HG03108 (cell line): Measurements from ENCODE around the gene RPS23.

ENCODE experiments used
- ATAC-seq: cut with Tn5 transposase; IDR thresholded peaks from one replicate; pipeline ENCODE4 v1.9.1; 2021; ENCODE audit warnings: moderate library complexity; ENCODE audit not compliant: unreplicated experiment

Gene RPS23

DNA sequence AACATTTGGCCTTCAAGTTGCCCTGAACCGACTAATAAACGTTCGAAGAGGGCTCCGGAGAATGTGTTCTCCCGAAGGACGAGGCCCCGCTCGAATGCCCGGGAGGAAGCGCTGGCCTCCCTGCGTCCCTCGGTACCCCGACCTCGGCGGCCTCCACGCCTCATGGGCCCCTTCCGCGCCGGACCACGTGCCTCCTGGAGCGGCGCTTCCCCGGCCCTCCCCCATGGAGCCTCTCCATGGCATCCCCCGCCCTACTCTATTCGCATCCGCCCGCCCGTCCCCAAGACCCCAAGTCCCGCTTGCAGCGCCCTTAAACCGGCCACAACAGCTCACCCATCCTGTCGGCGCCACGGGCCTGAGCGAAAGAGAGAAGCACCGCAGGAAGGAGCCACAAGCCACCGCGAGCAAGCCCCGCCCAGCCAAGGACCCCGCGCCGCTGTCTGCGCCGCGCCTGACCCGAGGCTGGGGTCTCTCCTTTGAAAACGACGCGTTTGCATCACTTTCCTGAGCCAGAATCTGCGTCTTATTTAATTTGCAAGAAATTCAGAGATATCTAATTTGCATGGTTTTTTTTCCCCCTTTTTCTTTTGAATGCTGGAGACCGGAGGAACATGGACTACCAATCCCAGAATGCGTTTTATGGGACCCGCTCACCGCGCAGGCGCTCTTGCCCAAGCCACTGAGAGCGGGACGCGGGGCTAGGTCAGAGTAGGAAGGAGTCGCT is at the start of gene RPS23:
Gene RPS23 (minus strand): TSS at position 368 of the 724 bp plus-strand sequence. CDS start 31 bp downstream, at position 337.
- ATAC-seq: peak; percentile 94

DNA sequence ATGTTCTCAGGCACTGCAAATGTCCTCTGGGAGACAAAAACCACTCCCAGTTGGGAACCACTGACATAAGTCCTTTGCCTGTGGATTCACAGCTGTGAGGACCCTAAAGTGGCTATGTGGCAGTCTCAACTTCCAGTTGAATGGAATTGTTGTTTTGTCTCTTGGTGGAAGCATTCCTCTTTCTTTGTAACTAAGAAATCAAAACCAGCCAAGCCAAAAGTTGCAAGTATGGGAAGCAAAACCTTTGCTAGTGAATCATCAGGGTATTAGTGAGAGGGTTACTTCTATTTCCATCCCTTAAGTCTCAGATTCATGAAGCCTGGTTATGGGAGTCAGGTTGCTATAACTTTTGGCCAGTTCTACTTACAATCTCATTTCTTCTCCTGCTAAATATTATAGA is 49.8 kb upstream of the RPS23 start:
- no peak for ATAC-seq

DNA sequence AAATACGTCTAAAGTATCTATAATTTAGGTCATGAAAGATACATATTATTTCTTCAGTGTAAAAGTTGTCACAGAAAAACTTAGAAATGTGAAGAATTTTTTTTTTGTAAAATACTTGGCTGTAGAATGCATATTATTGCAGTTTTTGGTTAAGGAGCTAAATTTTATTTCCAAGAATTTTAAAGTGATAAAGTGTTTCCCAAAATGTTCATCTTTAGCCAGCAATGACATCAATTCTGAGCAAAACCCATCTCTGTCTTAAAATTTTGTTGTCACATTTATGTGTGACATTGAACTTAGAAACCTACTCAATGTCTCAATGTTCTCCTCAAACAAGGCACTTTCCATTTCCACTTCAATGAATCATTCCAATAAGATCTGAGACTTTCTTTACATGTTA is 47.8 kb upstream of the RPS23 start:
- no peak for ATAC-seq

- ATAC-seq: no peak
Observed at GRCh38 chr5:82325155-82325554, 47.0 kb upstream of the RPS23 start.

GRCh38 chr5:82320966-82321365 is 42.8 kb upstream of the RPS23 start:
- no peak for ATAC-seq

GRCh38 chr5:82319651-82320376 is 41.7 kb upstream of the RPS23 start:
- ATAC-seq: no peak

GRCh38 chr5:82319192-82319591 is 41.0 kb upstream of the RPS23 start:
- no peak for ATAC-seq

DNA sequence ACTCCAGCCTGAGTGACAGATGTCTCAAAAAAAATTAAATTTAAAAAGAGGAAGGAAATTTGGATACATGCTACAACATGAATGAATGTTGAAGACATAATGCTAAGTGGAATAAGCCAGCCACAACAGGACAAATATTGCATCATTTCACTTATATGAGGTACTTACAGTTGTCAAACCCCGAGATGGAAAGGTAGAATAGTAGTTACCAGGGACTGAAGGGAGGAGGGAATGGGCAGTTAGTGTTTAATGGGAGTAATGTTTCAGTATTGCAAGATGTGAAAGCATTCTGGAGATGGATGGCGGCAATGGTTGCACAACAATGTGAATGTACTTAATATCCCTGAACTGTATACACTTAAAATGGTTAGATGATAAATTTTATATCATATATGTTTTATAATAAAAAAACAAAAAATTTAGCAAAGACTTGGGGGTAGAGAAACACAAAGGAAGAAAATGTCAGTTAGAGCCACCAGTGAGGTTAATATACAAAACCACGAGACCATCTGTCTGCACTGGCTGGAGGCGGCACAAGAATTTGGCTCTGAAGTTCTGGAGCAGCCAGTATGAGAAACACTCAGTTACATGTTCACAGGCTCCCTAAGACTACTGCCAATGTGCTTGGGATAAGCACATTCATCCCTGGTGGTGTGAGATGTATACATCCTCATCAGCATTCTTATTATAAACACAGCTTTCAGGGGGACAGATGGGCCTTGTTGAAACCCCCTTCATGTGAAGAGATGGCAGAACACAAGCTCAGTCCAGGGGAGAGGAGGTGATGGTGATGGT is 37.0 kb upstream of the RPS23 start:
- no peak for ATAC-seq

- ATAC-seq: no peak
Observed at GRCh38 chr5:82313016-82313415, 34.9 kb upstream of the RPS23 start.

- no peak for ATAC-seq
Observed at GRCh38 chr5:82312373-82312856, 34.3 kb upstream of the RPS23 start.

DNA sequence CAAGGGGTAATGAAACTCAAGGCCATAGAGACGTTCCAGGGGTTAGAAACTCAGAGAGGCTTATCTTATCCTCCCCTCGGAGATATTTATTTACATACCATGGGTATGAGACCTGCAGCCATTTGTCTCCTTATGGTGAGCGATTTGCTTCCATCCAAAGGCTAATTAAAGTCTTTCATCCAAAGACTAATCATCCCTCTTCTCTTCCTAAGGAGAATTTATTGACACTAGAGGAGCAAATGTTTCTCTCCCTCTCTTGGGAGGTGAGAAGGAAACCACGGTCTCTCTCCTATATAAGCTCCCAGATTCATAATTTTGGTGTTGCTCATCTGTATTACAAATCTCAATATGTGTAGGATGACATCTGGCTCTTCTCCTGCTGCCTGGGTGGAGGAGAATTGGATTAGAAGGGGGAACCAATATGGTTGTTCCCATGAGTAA is 31.0 kb upstream of the RPS23 start:
- no peak for ATAC-seq

GRCh38 chr5:82308416-82308815 is 30.3 kb upstream of the RPS23 start:
- ATAC-seq: no peak

DNA sequence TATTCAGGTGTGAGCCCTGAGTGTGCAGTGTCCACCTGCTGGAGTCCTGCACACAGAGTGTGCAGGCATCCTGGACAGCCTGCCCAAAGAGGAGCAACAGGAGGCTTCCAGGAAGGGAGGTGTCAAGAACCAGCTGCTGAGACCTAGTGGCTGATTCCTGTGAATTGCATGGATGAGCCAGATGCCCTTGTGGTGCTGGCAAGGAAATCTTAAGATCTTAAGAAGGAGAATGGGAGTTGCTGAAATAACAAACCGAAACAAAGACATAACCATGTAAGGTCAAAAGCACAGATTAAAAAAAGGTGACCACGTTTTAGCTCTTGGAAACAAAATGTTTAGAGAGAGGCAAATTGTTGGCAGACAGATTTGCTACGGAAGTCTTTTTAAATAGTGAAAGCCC is 29.3 kb upstream of the RPS23 start:
- no peak for ATAC-seq

DNA sequence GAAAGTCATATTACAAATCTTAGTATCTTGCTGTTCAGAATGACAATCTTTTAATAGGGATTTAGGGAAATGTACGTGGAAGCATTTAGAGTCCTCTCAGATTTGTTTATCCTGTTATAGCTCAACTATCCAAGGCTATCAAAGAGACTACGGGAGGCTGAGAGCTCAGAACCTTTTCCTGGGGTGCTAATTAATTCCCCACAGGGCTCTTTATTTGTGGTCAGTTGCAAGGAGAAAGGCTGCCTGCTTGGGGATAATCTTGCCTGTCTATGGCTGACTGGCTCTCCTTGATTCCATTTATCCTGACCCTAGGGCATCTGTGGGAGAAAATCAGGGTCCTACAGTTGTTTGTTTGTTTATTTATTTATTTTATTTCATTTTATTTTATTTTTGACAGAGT is 28.0 kb upstream of the RPS23 start:
- ATAC-seq: no peak

DNA sequence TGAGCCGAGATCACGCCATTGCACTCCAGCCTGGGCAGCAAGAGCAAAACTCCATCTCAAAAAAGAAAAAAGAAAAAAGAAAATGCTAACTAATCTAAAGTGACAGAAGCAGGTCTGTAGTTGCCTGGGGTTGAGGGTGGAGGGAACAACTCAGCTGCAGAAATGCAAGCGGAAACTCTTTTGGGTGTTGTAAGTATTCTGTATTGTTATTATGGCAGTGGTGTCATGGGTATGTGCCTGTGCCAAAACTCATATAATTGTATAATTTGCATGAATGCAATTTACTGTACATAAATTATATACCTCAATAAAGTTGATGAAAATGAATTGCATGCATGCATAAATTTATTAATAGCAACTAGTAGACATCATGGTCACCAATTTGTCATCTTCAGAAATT is 23.0 kb upstream of the RPS23 start:
- no peak for ATAC-seq

DNA sequence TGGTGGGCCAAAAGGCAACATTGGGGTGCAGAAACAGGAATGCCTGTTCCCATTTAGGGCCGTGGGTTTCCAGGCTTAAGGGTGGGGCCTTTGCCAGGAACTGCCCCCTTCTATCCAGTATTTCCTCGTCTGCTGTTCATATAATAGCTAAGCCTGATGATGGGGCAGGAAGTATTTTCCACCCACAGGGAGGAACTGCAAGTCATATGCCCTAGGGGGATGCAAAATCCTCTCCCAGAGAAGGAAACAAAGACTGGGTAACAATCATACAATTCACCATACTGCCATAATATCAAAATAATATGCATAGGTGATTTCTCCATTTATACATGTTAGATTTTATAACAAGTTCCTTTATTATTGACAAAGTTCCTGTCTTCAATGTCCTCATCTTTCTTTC is 20.5 kb upstream of the RPS23 start:
- ATAC-seq: no peak

GRCh38 chr5:82297711-82298110 is 19.6 kb upstream of the RPS23 start:
- ATAC-seq: no peak

- no peak for ATAC-seq
Observed at GRCh38 chr5:82296929-82297328, 18.8 kb upstream of the RPS23 start.

- no peak for ATAC-seq
Observed at GRCh38 chr5:82295959-82296531, 17.9 kb upstream of the RPS23 start.

- no peak for ATAC-seq
Observed at GRCh38 chr5:82295144-82295543, 17.0 kb upstream of the RPS23 start.

- no peak for ATAC-seq
Observed at GRCh38 chr5:82291420-82291819, 13.3 kb upstream of the RPS23 start.
